GM19452 (cell line): ENCODE results near the gene PITX1.

Experiments
- ATAC-seq: cut with Tn5 transposase; IDR thresholded peaks from one replicate; pipeline ENCODE4 v1.9.1; 2021; ENCODE audit not compliant: unreplicated experiment

PITX1 gene

DNA sequence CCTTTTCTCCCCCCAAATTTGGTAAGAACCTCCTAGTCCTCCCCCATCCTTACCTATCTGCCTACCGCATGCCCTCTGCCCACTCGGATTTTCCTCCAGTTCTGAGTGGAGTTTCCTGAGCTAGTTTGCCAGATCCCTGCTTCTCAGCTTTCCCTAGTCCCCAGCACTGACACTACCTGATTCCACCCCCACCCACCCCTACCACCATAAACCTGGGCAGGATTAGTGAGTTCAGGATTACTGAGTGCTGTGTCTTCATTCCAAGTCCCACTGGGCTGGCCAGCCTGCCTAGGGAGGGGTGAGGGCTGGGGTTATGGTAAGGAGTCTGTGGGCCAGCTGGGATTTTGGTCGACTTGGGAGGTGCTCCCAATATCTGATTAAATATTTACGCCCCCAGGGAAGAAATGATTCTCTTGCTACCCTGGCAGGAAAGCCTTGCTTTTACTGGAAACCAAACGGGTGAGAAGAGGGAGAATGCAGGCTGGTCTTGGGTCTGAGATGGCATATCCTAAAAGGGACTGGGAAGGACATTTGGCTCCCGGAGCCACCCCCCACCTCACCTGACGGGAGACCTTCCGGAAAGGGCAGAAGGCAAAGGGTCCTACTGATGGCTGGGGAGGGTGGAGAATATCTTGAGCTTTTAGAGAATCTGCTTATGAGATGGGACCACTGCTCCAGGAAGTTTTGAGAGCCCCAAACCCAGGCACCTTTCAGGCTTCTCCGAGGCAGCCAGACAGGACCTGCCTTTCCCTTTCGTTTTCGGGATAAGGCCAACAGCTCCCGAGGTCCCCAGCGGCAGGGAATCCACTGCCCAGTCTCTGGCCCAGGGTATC, 3.7 kb downstream of the PITX1 start:
- no peak for ATAC-seq

GRCh38 chr5:135029477-135030122, 4.4 kb downstream of the PITX1 start:
- no peak for ATAC-seq

- ATAC-seq, result no peak
Measured at GRCh38 chr5:135028791-135029476, 5.1 kb downstream of the PITX1 start.

- no peak for ATAC-seq
Measured at GRCh38 chr5:135027697-135028615, 6.1 kb downstream of the PITX1 start.

DNA sequence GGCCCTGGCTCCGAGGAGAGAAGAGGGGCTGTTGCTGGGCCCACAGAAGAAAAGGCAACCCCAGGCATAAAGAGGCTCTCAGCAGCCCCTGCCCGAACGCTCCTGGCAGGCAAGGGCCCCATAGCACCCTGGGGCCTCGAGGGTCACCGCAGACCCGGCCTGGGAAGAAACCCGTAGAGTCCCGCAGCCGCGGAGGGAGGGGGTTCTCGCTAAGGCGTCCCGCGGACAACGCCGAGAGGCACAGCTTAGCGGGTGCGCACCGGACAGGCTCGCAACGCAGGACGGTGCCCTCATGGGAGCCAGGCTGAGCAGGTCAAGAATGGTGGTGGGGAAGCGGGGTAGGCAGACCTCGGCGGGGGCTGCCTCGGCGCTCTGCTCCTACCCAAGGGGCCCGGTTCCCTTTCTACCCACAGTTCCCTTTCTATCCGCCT, 6.7 kb downstream of the PITX1 start:
- no peak for ATAC-seq

GRCh38 chr5:135026645-135027265, 7.3 kb downstream of the PITX1 start:
- ATAC-seq, result no peak

DNA sequence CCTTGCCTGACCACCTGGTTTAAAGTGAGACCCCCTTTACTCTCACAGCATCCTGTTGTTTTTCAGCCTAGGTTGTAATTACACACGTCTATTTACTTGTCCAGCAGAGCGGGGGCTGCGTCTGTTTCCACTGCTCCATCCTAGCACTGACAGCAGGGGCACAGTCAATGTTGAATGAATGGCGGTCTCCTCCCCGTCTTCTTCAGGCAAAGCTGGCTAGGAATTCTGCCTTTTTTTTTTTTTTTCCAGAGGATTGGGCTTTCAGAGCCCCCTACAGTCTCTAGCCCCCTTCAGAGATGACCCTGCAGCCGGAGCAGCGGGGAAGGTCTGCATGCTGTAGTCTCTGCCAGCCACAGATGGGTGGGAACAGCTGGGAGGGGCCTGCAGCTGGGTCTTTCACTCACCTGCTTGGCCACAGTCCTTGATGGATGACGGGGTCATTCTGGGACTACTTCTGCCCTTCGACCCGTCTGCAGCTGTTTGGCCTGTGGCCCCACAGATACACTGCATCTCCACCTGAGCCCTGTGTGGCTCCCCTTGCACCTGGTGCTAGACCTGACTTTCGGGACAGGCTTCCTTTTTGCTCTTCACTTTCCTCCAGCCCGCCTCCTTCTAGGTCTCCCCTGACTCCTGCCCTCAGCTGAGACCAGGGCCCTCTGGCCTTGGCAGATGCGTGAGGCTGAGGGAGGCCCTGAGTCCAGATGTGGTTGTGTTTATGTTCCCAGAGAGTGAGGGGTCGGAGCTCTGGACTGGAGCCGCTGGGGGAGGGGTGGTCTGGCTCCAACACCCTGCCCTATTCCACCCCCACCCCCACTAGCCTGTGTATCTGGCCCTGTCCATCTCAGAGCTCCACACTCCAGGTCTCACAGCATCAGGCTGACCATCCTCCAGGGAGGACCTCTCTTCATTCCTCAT, 8.0 kb downstream of the PITX1 start:
- ATAC-seq, result no peak

DNA sequence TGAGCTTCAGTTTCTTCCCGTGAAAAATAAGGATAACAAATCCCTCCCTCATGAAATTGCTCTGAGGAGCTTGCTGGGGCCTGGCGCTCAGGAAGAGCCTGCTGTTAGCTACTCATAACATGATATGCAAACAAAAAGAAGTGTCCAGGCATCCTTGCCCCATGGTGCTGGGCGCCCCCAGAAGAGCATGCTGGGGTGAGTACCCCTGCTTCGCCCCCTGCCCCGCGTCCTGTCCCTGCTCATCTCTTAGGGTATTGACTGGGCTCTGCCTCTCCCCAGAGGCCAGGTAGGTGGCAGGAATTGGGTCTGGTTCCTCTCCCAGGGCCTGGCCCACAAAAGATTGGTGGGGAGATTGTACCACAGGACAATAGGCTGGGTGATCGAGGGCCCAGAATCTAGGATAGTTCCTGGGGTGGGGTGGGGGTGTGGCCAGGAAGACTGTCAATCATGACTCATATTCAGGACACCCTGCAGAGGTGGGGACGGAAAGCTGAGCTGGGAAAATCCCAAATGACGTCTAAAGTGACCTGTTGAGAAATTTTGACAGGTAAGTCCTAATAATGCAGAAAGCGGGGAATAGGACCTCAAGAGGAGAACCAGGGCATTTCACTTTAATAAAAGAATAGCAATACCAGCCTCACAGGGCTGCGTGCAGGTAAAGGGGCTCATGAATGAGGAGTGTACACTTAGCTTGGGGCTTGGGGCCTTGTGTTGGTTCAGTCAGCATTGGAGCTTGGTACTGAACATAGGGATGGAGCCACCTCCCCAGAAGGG, 8.9 kb downstream of the PITX1 start:
- ATAC-seq, result no peak

GRCh38 chr5:135020111-135020895, 13.7 kb downstream of the PITX1 start:
- ATAC-seq, result no peak

GRCh38 chr5:135019314-135019713, 14.7 kb downstream of the PITX1 start:
- ATAC-seq, result no peak

DNA sequence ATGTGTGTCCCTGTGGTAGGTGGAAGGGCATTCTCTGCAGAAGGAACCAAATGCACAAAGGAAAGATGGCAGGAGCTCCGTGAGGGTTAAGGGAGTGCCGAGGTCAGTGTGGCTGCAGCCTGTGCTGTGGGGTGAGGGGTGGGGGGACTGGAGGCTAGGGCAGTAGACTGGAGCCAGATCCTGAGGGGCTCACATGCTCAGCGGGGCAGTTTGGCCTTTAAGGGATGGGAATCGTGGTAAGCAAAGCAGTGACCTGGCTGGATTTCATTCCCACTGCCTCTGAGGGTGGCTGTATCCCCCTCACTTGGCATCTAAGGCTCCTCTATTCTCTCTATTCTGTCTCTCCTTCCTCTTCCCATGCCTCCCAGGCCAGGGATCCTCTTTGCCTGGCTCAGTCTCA, 15.6 kb downstream of the PITX1 start:
- ATAC-seq, result no peak

GRCh38 chr5:135016861-135017290, 17.2 kb downstream of the PITX1 start:
- no peak for ATAC-seq

DNA sequence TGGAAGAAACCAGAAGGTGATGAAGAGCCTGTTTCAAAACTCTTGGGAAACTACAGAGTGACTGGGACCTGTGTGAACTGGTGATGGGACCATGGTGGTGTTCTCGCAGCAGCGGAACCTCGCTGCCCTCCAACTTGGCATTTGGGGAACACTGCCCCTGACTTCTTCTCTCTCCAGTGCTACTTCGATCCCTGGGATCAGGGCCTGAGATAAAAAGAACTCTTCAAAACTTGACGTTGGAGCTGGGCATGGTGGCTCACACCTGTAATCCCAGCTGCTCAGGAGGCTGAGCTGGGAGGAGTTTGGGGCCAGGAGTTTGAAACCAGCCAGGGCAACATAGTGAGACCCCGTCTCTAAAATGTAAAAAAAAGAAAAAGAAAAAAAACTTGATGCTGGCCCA, 18.1 kb downstream of the PITX1 start:
- ATAC-seq, result no peak

- no peak for ATAC-seq
Measured at GRCh38 chr5:135013947-135014570, 20.0 kb downstream of the PITX1 start.

- ATAC-seq, result no peak
Measured at GRCh38 chr5:135013445-135013844, 20.6 kb downstream of the PITX1 start.

DNA sequence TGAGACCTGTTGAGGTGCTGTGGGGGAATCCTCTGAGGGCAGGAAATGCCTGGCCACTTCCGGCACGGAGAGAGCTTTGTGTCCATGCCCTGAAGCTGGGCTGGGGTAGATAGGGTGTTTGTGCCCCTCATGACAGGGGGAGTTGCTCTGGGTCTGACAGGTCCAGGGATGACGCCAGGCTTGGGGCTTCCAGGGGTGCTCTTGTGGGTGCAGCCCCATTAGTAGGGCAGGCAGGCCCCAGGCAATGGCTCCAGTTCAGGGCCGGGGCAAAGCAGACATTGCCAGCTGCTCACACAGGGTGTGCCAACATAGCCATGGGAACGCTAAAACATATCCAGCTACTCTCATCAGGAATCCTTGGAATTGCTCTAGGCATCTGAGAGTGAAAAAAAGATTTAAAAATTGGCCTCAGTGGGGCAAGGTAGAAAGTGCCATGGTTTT, 21.1 kb downstream of the PITX1 start:
- no peak for ATAC-seq

DNA sequence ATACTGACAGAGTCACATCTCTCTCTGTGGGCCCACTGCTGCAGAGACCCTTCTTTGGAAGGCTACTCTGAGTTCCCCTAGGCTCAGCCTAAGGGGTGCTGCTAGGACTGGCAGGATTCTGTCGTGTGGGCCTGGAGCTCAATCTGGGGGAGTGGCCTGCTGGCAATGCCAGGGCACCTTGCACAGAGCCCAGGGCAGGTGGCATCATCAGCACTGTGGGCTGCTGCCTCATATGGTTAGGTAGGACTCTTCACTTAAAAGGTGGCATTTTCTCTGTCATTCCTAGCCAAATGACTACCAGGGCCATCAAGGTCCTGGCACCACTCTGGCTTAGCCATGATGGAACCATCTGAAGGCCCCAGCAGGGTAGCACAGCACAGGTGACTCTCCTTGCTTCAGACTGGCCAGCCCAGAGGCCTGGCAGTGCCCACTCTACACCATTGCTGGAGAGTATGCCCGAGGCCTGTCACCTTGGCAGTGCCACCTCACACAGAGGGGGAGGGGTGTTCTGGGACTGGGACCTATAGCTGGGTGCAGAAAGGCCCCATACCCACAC, 21.9 kb downstream of the PITX1 start:
- ATAC-seq, result no peak
